Testis (tissue), 2 donors: Measurements from ENCODE around the gene KCNQ1.

Source experiments
- CTCF ChIP-seq, 3 experiments: fragments of 450-650 bp in 2 of 3; fragments of 200-600 bp in 1 of 3; sonication (generic) in 1 of 3; IDR thresholded peaks; one replicate each; pipeline ENCODE4 v1.5.1; 2016 to 2019; ENCODE audit warnings: antibody characterized with exemption in 3 of 3, mild to moderate bottlenecking in 2 of 3, moderate library complexity in 1 of 3
- POLR2A ChIP-seq: fragments of 450-650 bp; IDR thresholded peaks from one replicate; pipeline ENCODE4 v1.6.1; 2017; ENCODE audit warnings: antibody characterized with exemption, mild to moderate bottlenecking, moderate library complexity

GRCh38 chr11:2573240-2574042 lies 128.6 kb downstream of the KCNQ1 start:
- TF ChIP-seq CTCF (IDR thresholded peaks at IDR 0.05) (no peak), POLR2A (no peak)
